GM10847 (cell line): ENCODE measurements around the gene CLASP2.

ENCODE experiments used
- POLR2A ChIP-seq: IDR thresholded peaks from 2 replicates; pipeline ENCODE4 v1.6.1; 2011; ENCODE audit not compliant: insufficient read length; ENCODE audit errors: extremely low read depth

The CLASP2 gene

DNA sequence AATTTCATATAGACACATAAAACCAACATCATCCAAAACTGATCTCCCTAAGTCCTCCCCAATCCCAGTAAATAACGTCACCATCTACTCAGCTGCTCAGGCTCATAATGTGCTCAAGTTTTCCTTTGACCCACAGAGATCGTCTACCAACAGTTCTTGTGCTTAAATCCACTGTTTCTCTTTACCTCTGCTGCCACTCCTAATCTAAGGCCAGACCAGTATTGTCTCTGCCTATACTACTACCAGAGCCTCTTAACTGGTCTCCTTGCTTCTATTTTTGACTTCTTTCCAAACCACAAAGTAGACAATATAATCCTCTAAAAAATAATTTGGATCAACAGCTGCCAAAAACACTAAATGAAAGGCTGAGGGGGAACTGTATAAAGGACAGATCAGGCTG, 65.3 kb downstream of the CLASP2 start:
- TF ChIP-seq POLR2A = no peak

GRCh38 chr3:33650495-33650894, 67.6 kb downstream of the CLASP2 start:
- no peak for TF ChIP-seq POLR2A

DNA sequence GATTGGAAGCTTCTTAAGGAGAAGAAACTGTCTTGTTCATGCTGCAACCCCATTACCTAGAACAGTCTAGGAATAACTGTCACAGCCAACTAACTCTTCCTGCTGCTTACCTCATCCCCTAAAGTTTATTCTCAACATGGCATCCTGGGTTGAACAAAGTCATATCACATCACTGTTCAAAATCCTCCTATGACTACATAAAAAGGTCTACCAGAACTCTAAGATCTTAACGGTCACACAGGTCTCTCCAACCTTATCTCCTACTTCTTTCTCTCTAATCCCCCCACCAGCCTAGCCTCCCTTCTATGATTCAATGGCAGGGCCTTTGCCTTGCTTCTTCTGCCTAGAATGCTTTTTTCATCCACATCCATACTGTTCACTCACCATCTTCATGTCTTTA, 69.3 kb downstream of the CLASP2 start:
- no peak for TF ChIP-seq POLR2A

DNA sequence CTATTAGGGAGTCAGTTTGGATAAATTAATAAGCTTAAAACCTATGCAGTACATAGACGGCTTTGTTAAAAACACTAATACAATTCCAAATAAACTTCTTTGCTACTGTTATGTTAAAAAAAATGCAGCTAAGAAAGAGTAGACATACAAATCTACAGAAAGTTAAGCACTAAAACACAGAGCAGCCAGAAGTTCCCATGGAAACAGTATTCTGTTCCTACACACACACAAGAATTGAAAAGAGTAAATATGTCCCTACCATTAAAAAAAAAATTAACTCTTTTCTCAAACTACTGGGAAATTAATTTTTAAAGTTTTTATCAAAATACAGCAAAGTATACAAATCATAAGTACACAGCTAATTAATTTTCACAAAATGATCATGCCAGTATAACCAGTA, 71.6 kb downstream of the CLASP2 start:
- TF ChIP-seq POLR2A = no peak

- TF ChIP-seq POLR2A = no peak
Measured at GRCh38 chr3:33645060-33645647, 72.9 kb downstream of the CLASP2 start.

GRCh38 chr3:33644582-33644981, 73.5 kb downstream of the CLASP2 start:
- no peak for TF ChIP-seq POLR2A

GRCh38 chr3:33642806-33643205, 75.2 kb downstream of the CLASP2 start:
- TF ChIP-seq POLR2A = no peak

DNA sequence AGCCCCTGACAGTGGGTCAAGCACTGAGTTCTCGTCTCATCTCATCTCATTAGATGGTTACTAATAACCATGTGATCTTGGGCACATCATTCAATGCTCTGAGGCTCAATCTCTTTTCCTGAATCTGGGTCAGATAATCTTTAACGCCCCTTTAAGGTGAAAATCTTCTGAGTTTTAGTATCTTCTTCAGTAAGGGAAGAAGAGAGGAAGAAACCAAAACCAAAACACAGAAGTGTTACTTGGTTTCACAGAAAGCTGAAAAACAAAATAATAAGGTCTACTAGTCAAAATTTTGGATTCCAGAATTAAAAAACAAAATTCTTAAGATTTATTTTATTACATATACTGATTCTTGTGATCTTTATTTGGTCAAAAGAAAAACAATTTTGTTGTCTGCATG, 78.2 kb downstream of the CLASP2 start:
- TF ChIP-seq POLR2A = no peak

DNA sequence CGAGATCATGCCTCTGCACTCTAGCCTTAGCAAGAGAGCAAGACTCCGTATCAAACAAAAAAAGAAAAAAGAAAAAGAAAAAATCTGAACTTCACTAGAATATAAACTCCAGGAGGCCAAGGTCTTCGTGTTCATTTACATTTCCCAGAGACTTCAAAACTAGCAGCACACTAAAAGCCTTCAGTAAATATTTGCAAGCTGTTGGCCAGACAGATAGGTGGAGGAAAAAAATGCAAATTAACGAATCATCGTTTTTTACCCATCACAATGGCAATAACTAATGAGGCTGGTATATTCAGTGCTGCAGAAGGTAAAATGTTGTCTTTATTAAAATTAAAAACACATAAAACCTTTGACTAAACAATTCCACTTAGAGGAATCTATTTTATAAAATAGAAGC, 80.6 kb downstream of the CLASP2 start:
- no peak for TF ChIP-seq POLR2A

DNA sequence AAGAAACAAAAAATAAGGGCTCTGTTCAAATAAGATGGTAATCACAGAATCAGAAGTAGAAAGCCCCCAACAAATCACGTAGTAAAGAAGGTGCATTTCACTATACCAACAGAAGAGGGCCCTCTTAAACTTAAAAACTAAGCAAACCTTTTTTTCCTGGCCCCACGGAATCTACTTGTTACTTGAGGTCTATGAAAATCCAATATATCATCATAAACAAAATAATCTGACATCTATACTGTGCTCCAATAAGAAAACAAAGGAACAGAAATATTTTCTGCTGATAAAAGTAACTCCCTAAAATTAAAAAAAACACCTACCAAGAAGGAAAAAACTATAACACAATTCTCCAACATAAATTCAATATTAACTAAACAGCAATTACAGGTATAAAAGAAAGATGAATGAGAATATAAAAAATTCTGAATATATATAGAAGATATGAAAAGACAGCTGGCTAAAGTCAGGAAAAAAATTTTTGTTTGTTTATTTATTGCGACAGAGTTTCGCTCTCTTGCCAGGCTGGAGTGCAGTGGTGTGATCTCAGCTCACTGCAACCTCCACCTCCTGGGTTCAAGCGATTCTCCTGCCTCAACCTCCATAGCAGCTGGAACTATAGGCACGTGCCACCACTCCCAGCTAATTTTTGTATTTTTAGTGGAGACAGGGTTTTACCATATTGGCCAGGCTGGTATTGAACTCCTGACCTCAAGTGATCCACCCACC, 81.8 kb downstream of the CLASP2 start:
- no peak for TF ChIP-seq POLR2A

- TF ChIP-seq POLR2A = no peak
Measured at GRCh38 chr3:33634262-33634661, 83.8 kb downstream of the CLASP2 start.

DNA sequence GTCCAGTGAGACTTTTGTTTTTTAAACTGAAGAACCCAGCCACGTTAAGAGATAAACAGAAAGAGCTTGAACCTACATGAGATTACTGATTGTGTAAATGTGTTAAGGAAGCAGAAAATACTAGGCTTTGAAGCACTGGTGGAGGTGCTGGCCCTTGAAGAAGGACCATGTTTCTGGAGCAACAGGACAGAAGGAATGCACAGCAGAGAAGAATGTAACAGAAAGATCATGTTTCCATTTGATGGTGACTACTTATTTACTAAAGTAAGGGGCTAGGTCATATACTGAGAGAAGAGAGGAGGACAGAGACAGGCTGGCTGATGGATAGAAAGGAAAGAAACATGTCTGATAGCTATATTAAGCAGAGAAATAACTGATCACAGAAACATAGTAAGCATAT, 88.8 kb downstream of the CLASP2 start:
- TF ChIP-seq POLR2A = no peak

DNA sequence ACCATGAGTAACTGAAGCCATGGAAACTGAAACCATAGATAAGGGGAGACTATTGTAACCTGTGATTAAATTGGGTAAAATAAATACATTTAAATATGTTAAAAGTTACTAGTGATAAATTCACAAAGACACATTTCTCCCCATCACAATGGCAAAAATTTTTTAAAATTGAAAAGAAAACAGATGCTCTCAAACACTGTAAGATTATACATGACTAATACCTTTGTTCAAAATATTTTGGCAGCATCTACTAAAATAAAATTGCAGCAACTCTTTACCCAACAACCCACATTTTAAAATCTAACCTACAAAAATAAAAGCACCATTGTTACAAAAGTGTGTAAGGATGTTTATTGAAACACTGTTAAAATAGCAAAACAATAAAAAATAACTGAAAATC, 93.3 kb downstream of the CLASP2 start:
- TF ChIP-seq POLR2A = no peak

- no peak for TF ChIP-seq POLR2A
Measured at GRCh38 chr3:33613041-33613440, 105.0 kb downstream of the CLASP2 start.

- TF ChIP-seq POLR2A = no peak
Measured at GRCh38 chr3:33612607-33613006, 105.4 kb downstream of the CLASP2 start.

- TF ChIP-seq POLR2A = no peak
Measured at GRCh38 chr3:33602829-33603228, 115.2 kb downstream of the CLASP2 start.

GRCh38 chr3:33597257-33597689, 120.8 kb downstream of the CLASP2 start:
- no peak for TF ChIP-seq POLR2A
